Muscle layer of colon (tissue), 2 donors: ENCODE measurements around the gene SPATA31E1.

Experiments
- H3K27ac ChIP-seq: one replicate; pipeline ENCODE4 v1.7.0; 2013; ENCODE audit warnings: low read depth, mild to moderate bottlenecking, low read length, moderate library complexity
- H3K27me3 ChIP-seq, 2 donors: one replicate each; pipeline ENCODE4 v1.7.0; 2013; ENCODE audit warnings: low read length in 2 of 2, mild to moderate bottlenecking in 2 of 2; ENCODE audit not compliant: insufficient read depth in 2 of 2, control insufficient read depth in 1 of 2
- H3K36me3 ChIP-seq: one replicate; pipeline ENCODE4 v1.7.0; 2013; ENCODE audit warnings: mild to moderate bottlenecking, low read length; ENCODE audit not compliant: insufficient read depth
- H3K4me1 ChIP-seq: one replicate; pipeline ENCODE4 v1.7.0; 2013; ENCODE audit warnings: mild to moderate bottlenecking, low read length; ENCODE audit not compliant: insufficient read depth
- H3K4me3 ChIP-seq, 2 donors: one replicate each; pipeline ENCODE4 v1.7.0; 2013; ENCODE audit warnings: low read length in 2 of 2, low read depth in 1 of 2, mild to moderate bottlenecking in 1 of 2, moderate library complexity in 1 of 2
- H3K9ac ChIP-seq: one replicate; pipeline ENCODE4 v1.7.0; 2013; ENCODE audit warnings: low read length
- H3K9me3 ChIP-seq: one replicate; pipeline ENCODE4 v1.7.0; 2013; ENCODE audit warnings: mild to moderate bottlenecking, low read length
- donor health status: abdominal sarcoma.
- donor health status: Adenocarcinoma of cecum.

Gene SPATA31E1

DNA sequence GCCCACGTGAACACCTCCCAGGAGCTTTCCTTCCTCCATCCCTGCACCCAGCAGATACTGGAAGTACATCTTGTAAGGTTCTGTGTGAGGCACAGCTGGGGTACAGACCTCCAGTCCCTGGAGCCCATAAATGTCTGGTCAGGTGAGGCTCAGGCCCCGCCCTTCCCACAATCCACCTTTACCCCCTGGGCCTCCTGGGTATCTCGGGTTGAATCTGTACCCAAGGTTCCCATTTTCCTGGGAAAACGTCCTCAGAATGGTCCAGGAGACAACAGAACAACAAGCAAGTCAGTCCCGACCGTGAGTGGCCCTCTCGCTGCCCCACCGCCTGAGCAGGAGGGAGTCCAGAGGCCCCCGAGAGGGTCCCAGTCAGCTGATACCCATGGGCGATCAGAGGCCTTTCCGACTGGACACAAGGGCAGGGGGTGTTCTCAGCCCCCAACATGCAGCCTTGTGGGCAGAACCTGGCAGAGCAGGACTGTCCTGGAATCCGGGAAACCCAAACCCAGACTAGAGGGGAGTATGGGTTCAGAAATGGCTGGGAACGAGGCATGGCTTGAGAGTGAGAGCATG is 4.3 kb downstream of the SPATA31E1 start:
- no peak overlapping the region for H3K4me3 ChIP-seq
- H3K36me3 ChIP-seq, result no peaks in the 10 kb centered on the region
- no peaks in the 10 kb centered on the region for H3K9me3 ChIP-seq
- H3K27me3 ChIP-seq, result no peaks in the 10 kb centered on the region
- no peak overlapping the region for H3K9ac ChIP-seq
- no peaks in the 10 kb centered on the region for H3K4me1 ChIP-seq
- H3K27ac ChIP-seq, result no peak overlapping the region

DNA sequence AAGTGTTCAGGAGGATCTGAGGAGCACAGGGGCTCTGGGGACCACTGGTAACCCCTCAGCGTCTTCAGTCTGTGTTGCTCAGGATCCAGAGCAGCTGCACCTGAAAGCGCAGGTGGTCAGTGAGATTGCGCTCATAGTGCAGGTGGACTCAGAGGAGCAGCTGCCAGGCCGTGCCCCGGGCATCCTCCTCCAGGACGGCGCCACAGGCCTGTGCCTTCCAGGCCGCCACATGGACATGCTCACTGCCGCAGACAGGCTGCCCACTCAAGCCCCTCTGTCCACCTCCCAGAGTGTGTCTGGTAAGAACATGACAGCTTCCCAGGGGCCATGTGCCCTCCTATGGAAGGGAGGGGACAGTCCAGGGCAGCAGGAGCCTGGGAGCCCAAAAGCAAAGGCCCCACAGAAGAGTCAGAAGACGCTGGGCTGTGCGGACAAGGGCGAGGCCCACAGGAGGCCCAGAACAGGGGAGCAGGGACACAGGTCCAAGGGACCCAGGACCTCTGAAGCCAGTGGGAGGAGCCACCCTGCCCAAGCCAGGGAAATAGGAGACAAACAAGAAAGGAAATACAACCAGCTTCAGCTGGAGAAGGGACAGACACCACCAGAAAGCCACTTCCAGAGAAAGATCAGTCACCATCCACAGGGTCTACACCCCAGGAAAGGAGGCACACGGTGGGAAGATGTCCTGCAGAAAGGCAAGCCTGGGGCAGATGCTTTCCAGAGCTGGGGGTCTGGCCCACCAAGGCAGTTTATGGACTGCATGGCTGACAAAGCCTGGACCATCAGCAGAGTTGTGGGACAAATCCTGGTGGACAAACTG is 5.2 kb downstream of the SPATA31E1 start:
- H3K9me3 ChIP-seq, result no peaks in the 10 kb centered on the region
- H3K9ac ChIP-seq, result no peak overlapping the region
- H3K27me3 ChIP-seq, result no peaks in the 10 kb centered on the region
- H3K4me1 ChIP-seq, result no peaks in the 10 kb centered on the region
- H3K36me3 ChIP-seq, result no peaks in the 10 kb centered on the region
- no peak overlapping the region for H3K4me3 ChIP-seq
- H3K27ac ChIP-seq, result no peak overlapping the region

DNA sequence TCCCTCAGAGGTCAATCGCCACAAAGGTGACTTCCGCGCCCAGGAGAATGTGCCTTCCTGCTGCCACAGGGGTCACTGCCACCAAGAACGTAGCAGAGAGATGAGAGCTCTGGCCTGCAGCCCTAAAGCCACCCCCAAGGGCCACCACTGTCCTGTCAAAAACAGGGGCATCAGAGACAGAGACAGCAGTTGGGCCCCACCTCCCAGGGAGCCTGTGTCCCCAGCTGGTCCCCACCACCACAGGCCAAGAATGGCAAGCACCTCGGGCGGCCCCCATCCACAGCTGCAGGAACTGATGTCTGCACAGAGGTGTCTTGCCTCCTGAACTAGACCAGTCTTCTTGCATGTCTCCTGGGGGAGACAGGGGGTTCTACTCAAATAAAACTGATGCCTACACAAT is 5.8 kb downstream of the SPATA31E1 start:
- Histone ChIP-seq H3K9me3 (no peaks in the 10 kb centered on the region), H3K27ac (no peak overlapping the region), H3K27me3 (no peaks in the 10 kb centered on the region), H3K9ac (no peak overlapping the region), H3K36me3 (no peaks in the 10 kb centered on the region), H3K4me3 (no peak overlapping the region), H3K4me1 (no peaks in the 10 kb centered on the region)

- no peaks in the 10 kb centered on the region for H3K9me3 ChIP-seq
- no peak overlapping the region for H3K4me3 ChIP-seq
- no peak overlapping the region for H3K27ac ChIP-seq
- H3K36me3 ChIP-seq, result no peaks in the 10 kb centered on the region
- no peaks in the 10 kb centered on the region for H3K27me3 ChIP-seq
- H3K9ac ChIP-seq, result no peak overlapping the region
- H3K4me1 ChIP-seq, result no peaks in the 10 kb centered on the region
These were observed 6.6 kb downstream of the SPATA31E1 start for GRCh38 chr9:87889065-87889881.

DNA sequence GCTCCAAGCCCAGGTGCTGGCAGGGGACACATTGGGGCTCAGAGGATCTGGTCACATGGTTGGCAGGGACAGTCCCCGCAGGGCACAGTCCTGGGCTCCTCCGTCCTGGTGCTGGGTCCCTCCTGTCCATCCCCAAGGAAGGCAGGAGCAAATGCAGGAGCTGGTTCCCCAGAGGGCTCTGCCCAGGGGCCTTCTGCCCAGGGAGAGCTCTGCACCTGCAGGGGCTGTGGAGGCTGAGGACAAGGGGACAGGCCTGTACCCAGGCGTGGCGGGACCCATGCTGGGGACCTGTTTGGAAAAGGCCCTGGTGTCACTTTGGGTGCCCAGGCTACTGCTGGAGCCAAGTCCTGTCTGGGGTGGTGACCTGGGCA is 7.2 kb downstream of the SPATA31E1 start:
- H3K36me3 ChIP-seq, result no peaks in the 10 kb centered on the region
- H3K4me1 ChIP-seq, result no peaks in the 10 kb centered on the region
- no peaks in the 10 kb centered on the region for H3K9me3 ChIP-seq
- H3K27ac ChIP-seq, result no peak overlapping the region
- H3K4me3 ChIP-seq, result no peak overlapping the region
- H3K9ac ChIP-seq, result no peak overlapping the region
- H3K27me3 ChIP-seq, result no peaks in the 10 kb centered on the region

DNA sequence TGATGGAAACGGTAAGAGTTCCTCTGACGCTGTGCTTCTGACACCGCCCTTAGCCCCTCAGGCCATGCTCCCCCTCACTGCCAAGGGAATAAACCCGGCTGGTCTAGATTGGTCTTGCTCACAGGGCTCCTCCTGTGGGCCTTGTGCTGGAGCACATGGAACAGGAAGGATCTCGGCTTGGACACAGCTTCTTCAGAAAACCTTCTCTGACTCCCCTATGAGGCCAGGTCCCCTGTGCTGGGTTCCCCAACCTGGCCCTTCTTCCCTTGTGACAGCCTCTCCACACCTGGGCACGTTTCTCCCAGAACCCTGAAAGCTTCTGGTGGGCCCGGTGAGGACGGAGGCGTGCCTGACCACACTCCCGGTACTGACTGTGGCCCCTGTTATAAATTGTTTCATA is 8.2 kb downstream of the SPATA31E1 start:
- no peak overlapping the region for H3K4me3 ChIP-seq
- no peak overlapping the region for H3K9ac ChIP-seq
- no peak overlapping the region for H3K27ac ChIP-seq
- H3K36me3 ChIP-seq, result no peaks in the 10 kb centered on the region
- H3K4me1 ChIP-seq, result no peaks in the 10 kb centered on the region
- H3K27me3 ChIP-seq, result no peaks in the 10 kb centered on the region
- H3K9me3 ChIP-seq, result no peaks in the 10 kb centered on the region

- Histone ChIP-seq H3K9me3 (no peaks in the 10 kb centered on the region), H3K4me1 (no peaks in the 10 kb centered on the region), H3K9ac (no peak overlapping the region), H3K4me3 (no peak overlapping the region), H3K27me3 (no peaks in the 10 kb centered on the region), H3K27ac (no peak overlapping the region), H3K36me3 (no peaks in the 10 kb centered on the region)
These were observed 9.1 kb downstream of the SPATA31E1 start for GRCh38 chr9:87891754-87892153.

- no peak overlapping the region for H3K4me3 ChIP-seq
- no peak overlapping the region for H3K9ac ChIP-seq
- no peaks in the 10 kb centered on the region for H3K9me3 ChIP-seq
- no peaks in the 10 kb centered on the region for H3K27me3 ChIP-seq
- no peak overlapping the region for H3K27ac ChIP-seq
- no peaks in the 10 kb centered on the region for H3K4me1 ChIP-seq
- H3K36me3 ChIP-seq, result no peaks in the 10 kb centered on the region
These were observed 10.3 kb downstream of the SPATA31E1 start for GRCh38 chr9:87892956-87893355.

DNA sequence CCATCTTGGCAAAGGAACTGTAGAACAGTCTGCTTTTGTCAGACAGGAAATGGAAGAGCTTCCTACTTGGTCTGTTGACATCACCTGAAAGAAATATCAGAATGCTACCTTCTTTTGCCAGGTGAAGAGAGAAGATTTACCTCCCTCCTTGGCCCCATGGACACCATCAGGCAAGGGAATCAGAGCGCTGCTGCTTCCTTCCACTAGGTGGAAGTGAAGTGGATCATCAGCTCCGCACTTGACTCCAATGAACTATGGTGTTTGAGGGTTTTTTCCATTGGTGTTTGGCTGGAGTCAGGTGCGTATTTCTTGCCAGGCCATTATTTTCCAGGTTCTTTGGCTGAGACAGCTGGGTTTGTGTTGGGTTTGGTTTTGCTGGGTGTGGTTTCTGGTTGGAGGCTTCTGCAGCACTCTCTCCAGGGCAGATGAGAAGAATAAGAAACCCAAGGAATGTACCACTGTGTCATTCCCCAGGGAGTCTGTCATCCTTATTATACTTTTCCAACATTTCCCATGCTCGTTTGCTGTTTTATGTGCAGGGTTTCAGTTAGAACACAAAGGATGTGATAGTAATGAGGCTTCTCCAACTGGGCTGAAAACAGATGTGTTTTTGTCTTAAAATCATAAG is 12.4 kb downstream of the SPATA31E1 start:
- Histone ChIP-seq H3K9me3 (no peaks in the 10 kb centered on the region), H3K27ac (no peak overlapping the region), H3K27me3 (no peaks in the 10 kb centered on the region), H3K9ac (no peak overlapping the region), H3K4me1 (no peaks in the 10 kb centered on the region), H3K36me3 (no peaks in the 10 kb centered on the region), H3K4me3 (no peak overlapping the region)

DNA sequence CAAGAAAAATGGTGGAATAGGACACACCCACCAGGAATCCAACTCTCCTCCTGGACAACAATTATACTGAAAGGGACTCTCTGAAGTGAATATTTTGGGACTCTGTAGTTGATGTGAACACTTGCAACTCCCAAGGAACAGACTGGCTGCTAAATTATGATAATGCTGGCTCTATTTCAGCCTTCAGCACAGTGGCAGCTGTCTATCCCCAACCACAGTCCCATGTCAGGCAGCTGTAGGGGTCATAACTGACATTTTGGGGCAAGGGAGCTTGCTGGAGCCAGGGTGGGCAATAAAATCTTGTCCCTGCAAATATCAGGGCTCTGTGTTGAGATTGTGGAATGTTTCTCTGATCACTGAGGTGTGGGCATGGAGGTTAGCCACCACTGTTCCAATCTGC is 14.2 kb downstream of the SPATA31E1 start:
- no peak overlapping the region for H3K4me3 ChIP-seq
- no peak overlapping the region for H3K9ac ChIP-seq
- H3K9me3 ChIP-seq, result no peaks in the 10 kb centered on the region
- H3K27ac ChIP-seq, result no peak overlapping the region
- H3K27me3 ChIP-seq, result no peaks in the 10 kb centered on the region
- no peaks in the 10 kb centered on the region for H3K36me3 ChIP-seq
- H3K4me1 ChIP-seq, result no peaks in the 10 kb centered on the region

- Histone ChIP-seq H3K27me3 (no peaks in the 10 kb centered on the region), H3K9me3 (no peaks in the 10 kb centered on the region), H3K4me1 (no peaks in the 10 kb centered on the region)
These were observed 15.5 kb downstream of the SPATA31E1 start for GRCh38 chr9:87898151-87898550.

More at GRCh38 chr9:87898151-87898550, 15.5 kb downstream of the SPATA31E1 start:
- no peaks in the 10 kb centered on the region for H3K36me3 ChIP-seq
- H3K4me3 ChIP-seq, result no peak overlapping the region
- no peak overlapping the region for H3K27ac ChIP-seq
- no peak overlapping the region for H3K9ac ChIP-seq
